Measurements from ENCODE around the gene KLHDC4. TPM values are rescaled to one million over a fixed set of nuclear protein-coding genes. Genes with fewer than 3 reads are reported as not detected.

Gene KLHDC4
- total and polyA plus RNA-seq, 2 of the 4 experiments (the other 2 are of a cell fraction): 13.6 to 19.0 TPM

- no peak overlapping the region for H3K4ac ChIP-seq (ENCODE audit: low read depth, low read length)
- H4K5ac ChIP-seq (ENCODE audit: low read depth, low read length): no peak overlapping the region
- 84% methylated on average over 9 of the region's 14 CpGs; no CpG with 5 or more reads in 1 of the 2 experiments for WGBS, 2 experiments (ENCODE audit: extremely low coverage in 2 of 2, insufficient read length in 1 of 2)
- TF ChIP-seq CEBPB (IDR thresholded peaks at IDR 0.05; ENCODE audit: low read depth, low read length) (no peak), FOS (IDR thresholded peaks at IDR 0.05; ENCODE audit: low read depth, low read length) (no peak), BHLHE40 (IDR thresholded peaks at IDR 0.05; ENCODE audit: low read depth, low read length) (no peak), ELK1 (IDR thresholded peaks at IDR 0.05; ENCODE audit: borderline replicate concordance, low read depth, low read length) (no peak), CHD1 (IDR thresholded peaks at IDR 0.05; ENCODE audit: low read depth, low read length) (no peak), SMC3 (IDR thresholded peaks at IDR 0.05; ENCODE audit: low read depth, low read length) (no peak), CTCF (conservative IDR thresholded peaks at IDR 0.05; ENCODE audit: low read depth, low read length) (no peak)
- no peaks in the 10 kb centered on the region for H3K9me3 ChIP-seq (ENCODE audit: control insufficient read depth, insufficient read depth, low read length)
- H2BK120ac ChIP-seq (ENCODE audit: low read depth, low read length): no peak overlapping the region
- H4K91ac ChIP-seq (ENCODE audit: insufficient read depth, low read depth, low read length): no peak overlapping the region
- in situ Hi-C loops (cut with MboI; ENCODE audit: low sequenced_read_pairs) (no loop called here), dilution Hi-C loops (cut with HindIII; ENCODE audit: low sequenced_read_pairs, unreplicated experiment) (no loop called here), intact Hi-C loops (cut with micrococcal nuclease) (no loop called here)
- no peak overlapping the region for H3K18ac ChIP-seq (ENCODE audit: low read depth, low read length)
- H2BK15ac ChIP-seq (ENCODE audit: low read depth, low read length): no peak overlapping the region
- H2AK9ac ChIP-seq (replicated peaks; ENCODE audit: low read depth, low read length, poor library complexity): no peak overlapping the region
- H2BK20ac ChIP-seq (ENCODE audit: low read depth, low read length): no peak overlapping the region
- ChIA-PET CTCF (no interaction called here), POLR2A (ENCODE audit: unreplicated experiment) (no interaction called here)
- H3K56ac ChIP-seq (ENCODE audit: extremely low read depth, insufficient read depth, low read length): no peak overlapping the region
- DNase-seq (no peak), ATAC-seq (ENCODE audit: low read depth) (no peak)
- H3K27me3 ChIP-seq (ENCODE audit: control insufficient read depth, insufficient read depth, low read length): peaks cover 14% of the 10 kb centered on the region; the same call in 1 of the 2 replicates
- no peaks in the 10 kb centered on the region for H4K20me1 ChIP-seq (ENCODE audit: insufficient read depth, low read length)
- H2BK5ac ChIP-seq (ENCODE audit: low read depth, low read length, poor library complexity, severe bottlenecking): no peak overlapping the region
- H3K23ac ChIP-seq (ENCODE audit: low read depth, low read length): no peak overlapping the region
- no peak overlapping the region for H2AFZ ChIP-seq (replicated peaks; ENCODE audit: low read length, poor library complexity)
- no TSS peak for BruUV-seq (replicated peaks)
- H3K9me1 ChIP-seq (ENCODE audit: insufficient read depth, low read length): no peaks in the 10 kb centered on the region
- H3K27ac ChIP-seq (ENCODE audit: insufficient read depth, low read length): no peak overlapping the region
- H3K79me1 ChIP-seq (ENCODE audit: low read depth in 1 of 2, low read length in 2 of 2): no peaks in the 10 kb centered on the region
- no peak overlapping the region for H3K4me2 ChIP-seq (ENCODE audit: low read depth, low read length)
- H3K4me1 ChIP-seq (ENCODE audit: control insufficient read depth, insufficient read depth, low read length): no peaks in the 10 kb centered on the region
- H3K36me3 ChIP-seq (ENCODE audit: control insufficient read depth, insufficient read depth, low read length): no peaks in the 10 kb centered on the region
- no peak overlapping the region for H2AK5ac ChIP-seq (ENCODE audit: low read depth, low read length)
- no peak overlapping the region for H3K9ac ChIP-seq (ENCODE audit: low read depth, low read length)
- no peak overlapping the region for H3K4me3 ChIP-seq (ENCODE audit: insufficient read depth, low read depth, low read length)
- H3K14ac ChIP-seq (replicated peaks; ENCODE audit: low read depth, low read length): no peak overlapping the region
- no peak overlapping the region for H4K8ac ChIP-seq (ENCODE audit: low read depth in 2 of 2, low read length in 2 of 2)
These were observed 77.7 kb downstream of the KLHDC4 start for GRCh38 chr16:87687998-87688529.

Data from IMR-90 (cell line).